GM19025 (cell line): ENCODE measurements around the gene IMMP2L.

Source experiments
- ATAC-seq: cut with Tn5 transposase; IDR thresholded peaks from one replicate; pipeline ENCODE4 v1.9.1; 2021; ENCODE audit warnings: mild to moderate bottlenecking, low read depth, moderate library complexity; ENCODE audit not compliant: unreplicated experiment

The IMMP2L gene

GRCh38 chr7:111235709-111236108 lies 326.6 kb downstream of the IMMP2L start:
- ATAC-seq, result no peak

- peak; percentile 78 for ATAC-seq
Observed at GRCh38 chr7:111232249-111233084, 329.8 kb downstream of the IMMP2L start.

DNA sequence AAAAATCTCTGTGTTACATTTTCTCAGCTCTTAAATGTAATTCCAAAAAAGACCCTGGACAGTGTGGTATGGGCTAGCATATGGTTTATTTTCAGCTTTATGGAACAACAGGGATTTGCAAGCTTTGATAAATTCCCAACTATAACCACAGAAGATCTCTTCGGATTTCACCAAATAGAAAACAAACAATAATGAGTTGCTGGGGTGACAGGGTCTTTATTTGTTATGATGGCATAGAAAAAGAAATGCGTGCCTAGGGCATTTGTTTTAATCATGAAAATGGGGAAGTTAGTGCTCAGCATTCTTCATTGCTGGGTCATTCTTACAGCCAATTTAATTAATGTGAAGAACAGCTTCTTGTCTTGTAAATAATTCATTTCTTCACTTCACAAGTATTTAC lies 332.4 kb downstream of the IMMP2L start:
- no peak for ATAC-seq

DNA sequence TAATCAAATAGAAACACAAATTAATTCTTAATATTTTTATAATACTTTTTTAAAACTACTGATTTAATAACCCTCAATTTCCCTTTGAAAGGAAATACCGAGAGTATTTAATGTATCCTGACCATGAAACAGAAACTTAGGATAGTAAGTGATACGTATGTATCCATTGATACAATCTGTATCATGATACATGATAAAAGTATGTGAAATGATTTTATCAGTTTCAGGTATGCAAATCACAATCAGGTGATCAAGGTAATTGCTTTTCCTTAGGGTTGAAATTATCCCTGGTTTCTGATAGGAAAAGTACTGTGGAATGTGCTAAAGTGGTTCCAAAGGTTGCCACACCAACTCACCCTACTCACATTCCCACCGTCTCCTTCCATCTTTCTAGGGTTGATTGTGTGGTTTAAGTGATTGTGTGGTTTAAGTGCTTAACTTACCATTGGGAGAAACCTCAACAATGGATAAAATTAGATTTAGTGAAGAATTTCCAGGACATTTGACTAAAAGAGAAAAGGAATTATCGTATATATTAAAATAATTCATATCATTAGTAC lies 333.0 kb downstream of the IMMP2L start:
- no peak for ATAC-seq

DNA sequence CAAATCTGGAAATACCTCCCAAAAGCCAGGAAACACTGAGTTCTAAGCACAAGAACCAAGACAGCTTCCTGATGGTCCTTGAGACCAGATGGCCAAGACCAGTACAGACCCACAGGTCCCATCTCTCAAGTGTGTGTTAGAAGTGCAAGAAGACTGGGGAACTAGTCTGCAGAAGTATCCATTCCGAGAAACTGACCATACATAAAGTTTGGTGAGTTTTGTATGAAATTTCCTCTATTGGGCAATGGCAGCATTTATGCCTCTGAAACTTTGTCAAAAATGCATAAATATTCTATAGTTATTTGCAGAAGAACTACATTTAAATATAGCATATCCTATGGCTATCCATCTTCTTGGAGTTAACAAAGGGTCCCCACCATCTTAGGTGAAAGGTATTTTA lies 333.9 kb downstream of the IMMP2L start:
- no peak for ATAC-seq

- ATAC-seq, result no peak
Observed at GRCh38 chr7:111226800-111227199, 335.5 kb downstream of the IMMP2L start.

- no peak for ATAC-seq
Observed at GRCh38 chr7:111224354-111225231, 337.7 kb downstream of the IMMP2L start.

- no peak for ATAC-seq
Observed at GRCh38 chr7:111223802-111224253, 338.5 kb downstream of the IMMP2L start.

- no peak for ATAC-seq
Observed at GRCh38 chr7:111215550-111215949, 346.7 kb downstream of the IMMP2L start.

GRCh38 chr7:111212857-111213523 lies 349.3 kb downstream of the IMMP2L start:
- ATAC-seq, result no peak

DNA sequence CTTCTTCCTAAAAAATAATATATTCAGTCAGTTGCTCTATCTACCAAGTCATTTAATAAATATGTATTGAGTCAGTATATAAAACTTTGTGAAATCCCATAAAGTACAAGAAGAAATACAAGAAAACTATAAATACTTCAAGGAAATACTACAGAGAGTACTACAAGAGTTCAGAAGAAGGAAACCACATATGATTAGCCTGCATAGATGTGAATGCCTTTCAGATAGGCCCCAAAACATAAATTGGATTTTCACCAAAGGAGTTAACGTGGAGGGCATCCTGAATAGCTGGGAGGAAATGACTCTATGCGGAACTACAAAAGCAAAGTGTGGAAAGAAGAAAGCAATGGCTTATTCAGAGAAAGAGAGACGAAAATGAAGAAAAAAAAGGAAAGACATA lies 351.3 kb downstream of the IMMP2L start:
- ATAC-seq, result no peak

DNA sequence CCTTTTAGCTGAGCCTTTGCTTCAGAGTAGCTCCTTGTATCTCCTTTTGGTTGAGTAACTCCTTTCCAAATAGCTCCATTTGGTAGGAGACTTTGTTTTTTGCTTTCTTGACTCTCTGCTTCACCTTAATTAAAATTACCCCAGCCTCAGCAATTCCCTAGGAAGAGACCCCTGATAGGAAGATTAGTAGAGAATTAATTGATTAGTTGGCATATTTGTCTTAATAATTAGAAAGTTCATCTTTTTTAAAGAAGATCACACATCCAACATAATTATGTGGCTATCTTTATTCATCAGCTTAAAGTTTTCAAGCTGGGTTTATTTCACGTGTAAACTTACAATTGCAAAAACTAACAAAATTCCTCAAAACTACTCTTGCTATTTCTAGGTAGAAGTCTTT lies 352.2 kb downstream of the IMMP2L start:
- ATAC-seq, result no peak

DNA sequence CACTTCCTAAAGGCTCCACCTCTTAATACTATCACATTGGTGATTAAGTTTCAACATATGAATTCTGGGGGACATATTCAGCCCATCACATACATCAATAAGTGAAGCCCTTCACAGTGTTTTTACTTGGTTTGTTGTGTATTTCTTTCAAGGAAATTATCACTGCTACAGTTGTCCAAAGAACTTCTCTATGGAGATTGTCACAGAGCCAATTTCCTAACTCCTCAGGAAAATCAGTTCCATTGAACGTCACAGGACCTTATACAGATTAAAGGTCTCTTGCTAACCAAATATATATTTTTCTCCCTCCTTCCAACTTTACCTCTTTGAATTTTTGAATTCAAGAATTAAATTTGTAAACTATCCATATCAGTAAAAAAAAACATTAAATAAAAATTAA lies 357.0 kb downstream of the IMMP2L start:
- no peak for ATAC-seq

DNA sequence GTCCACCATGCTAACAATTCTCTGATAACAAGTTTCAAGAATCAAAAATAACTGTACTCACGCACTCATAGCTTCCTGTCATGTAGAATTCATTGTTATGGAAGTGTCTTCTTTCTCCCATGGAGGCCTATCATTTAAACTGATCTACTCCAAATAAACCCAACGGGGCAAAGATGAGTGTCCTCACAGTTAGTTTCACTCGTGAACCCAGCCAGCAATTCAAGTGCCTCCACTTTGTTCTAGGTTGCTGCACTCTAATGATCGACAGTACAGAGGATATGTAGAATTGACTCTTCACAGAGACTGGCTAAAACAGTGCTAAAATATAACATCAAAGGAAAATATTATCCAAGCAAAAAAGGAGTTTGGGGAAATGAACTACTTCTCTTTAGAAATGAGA lies 360.0 kb downstream of the IMMP2L start:
- ATAC-seq, result no peak

- no peak for ATAC-seq
Observed at GRCh38 chr7:111199643-111200042, 362.6 kb downstream of the IMMP2L start.

DNA sequence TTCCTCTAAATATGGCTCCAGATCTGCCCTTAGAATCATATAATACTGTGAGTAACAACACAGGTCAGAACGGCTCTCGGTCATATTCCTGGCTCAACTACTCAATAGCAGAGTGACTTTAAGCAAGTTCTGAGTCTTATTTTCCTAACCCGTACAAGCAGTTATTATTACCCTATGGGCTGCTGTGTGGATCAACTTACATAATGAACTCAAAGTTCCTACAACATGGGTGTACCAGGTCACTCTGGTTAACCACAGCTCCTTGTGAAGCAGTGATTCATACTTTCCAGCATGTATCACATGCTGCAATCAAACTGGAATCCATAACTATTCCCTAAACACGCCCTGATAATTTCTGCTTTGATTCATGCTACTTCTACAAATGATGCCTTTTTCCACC lies 364.0 kb downstream of the IMMP2L start:
- ATAC-seq, result no peak

- ATAC-seq, result no peak
Observed at GRCh38 chr7:111196655-111197054, 365.6 kb downstream of the IMMP2L start.

DNA sequence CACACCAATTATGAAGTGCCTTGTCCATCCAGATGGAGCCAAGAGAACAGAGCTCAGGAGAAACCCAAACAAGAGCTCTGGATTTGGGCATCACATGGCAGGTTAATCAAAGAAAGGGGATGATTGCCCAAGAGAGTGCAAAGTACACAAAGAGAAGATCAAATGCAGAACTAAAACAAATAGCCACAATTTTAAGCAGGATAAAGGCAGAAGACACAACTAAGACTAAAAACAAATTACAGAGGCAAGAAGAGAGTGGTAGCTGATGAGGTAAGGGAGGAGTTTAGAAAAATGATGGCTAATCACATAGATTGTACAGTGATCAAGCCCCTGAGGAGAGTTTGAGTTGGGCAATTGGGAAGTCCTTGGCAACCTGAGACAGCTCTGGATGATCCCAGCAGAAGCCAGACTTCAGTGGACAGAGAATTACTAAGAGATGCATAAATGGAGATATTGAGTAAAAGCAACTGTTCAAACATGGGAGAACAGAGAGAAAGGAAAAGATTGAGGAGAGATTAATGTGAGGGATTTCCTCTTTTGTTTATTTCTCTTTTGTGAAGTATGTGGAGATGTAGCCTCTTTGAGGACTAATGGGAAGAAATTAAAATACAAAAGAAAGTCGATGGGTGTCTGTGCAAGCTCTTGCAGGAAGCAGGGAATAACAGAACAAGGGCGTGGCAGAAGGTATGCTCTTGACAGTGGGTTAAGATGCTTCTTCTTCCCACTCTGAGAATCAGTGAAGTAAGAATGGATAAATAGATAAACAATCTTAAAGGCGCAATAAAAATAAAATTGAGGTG lies 369.5 kb downstream of the IMMP2L start:
- ATAC-seq, result no peak

DNA sequence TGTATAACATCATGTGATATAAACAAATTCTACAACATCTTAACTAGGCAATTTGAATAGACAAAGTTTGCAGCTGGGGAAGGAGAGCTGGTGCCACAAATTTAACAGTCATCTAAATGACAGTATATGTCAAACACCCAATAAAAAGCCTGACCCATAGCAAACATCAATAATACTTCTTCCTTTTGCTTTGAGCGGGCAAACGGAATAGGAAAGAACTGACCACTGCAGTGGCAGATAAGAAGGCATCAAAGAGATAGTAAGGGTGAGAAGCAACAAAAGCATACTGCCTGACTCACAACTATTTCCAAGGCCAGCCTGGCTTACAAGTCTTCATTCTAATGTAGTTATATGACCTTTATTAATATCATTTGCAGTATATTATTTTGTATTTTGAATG lies 371.5 kb downstream of the IMMP2L start:
- no peak for ATAC-seq

DNA sequence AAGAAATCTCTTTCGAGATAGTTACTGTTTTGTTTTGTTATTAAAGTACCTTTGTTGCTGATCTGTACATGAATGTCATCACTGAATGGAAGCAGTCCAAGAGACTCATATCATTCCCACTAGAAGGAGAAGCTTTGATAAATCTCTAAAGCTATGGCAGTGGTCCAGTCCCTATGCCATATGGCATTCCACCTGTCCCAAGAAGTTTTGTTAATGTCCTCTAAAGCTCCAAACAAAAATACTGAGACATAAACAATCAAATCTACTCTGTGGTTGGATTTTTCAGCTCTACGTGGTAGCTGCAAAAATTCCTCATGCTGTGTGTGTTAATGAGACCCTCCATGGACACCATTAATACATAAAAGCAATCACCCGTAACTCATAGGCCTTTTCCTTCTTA lies 377.3 kb downstream of the IMMP2L start:
- no peak for ATAC-seq
